Lower lobe of right lung (tissue), 2 donors: ENCODE measurements around the gene CCNT1. TPM values are rescaled to one million over a fixed set of nuclear protein-coding genes. Genes with fewer than 3 reads are reported as not detected.

Experiments
- ATAC-seq, 2 donors: fragments of 200-7000 bp; cut with Tn5 transposase; one replicate each; pipeline ENCODE4 v1.9.1; 2020 to 2022; ENCODE audit warnings: mild to moderate bottlenecking in 2 of 2, moderate library complexity in 2 of 2
- DNase-seq: peaks from one replicate; pipeline ENCODE4 v3.0.0-alpha.2; 2020
- H3K27ac ChIP-seq: fragments of 200-600 bp; one replicate; pipeline ENCODE4 v1.8.0; 2022
- H3K27me3 ChIP-seq: fragments of 200-600 bp; one replicate; pipeline ENCODE4 v1.8.0; 2022; ENCODE audit warnings: low read depth
- H3K36me3 ChIP-seq: fragments of 200-600 bp; one replicate; pipeline ENCODE4 v1.8.0; 2022; ENCODE audit warnings: mild to moderate bottlenecking
- H3K4me1 ChIP-seq: fragments of 200-600 bp; one replicate; pipeline ENCODE4 v1.8.0; 2022
- H3K4me3 ChIP-seq: fragments of 200-600 bp; one replicate; pipeline ENCODE4 v1.8.0; 2022; ENCODE audit warnings: mild to moderate bottlenecking
- H3K9me3 ChIP-seq: fragments of 200-600 bp; one replicate; pipeline ENCODE4 v1.8.0; 2022
- intact Hi-C: fragments of 100-400 bp; cut with DNase I; formaldehyde crosslinking; loops from one replicate; pipeline ENCODE4 v1.11.0; 2022
- total RNA-seq: library from RNA; stranded (reverse); fragmentation: NEBNext Ultra II Directional; extraction: Animal tissue kit (Norgen Biotek cat#: 25700); gene quantifications from one replicate; pipeline ENCODE4 v1.2.1, GENCODE V29; 2021
- TF ChIP-seq, protein P1 (sequence below): fragments of 200-600 bp; IDR thresholded peaks from one replicate; pipeline ENCODE4 v1.8.0; 2022; ENCODE audit warnings: antibody characterized with exemption, mild to moderate bottlenecking
- donor health status: DM: no; HTN: yes; CAD: no; lungs with severe emphysema.

The CCNT1 gene
- total RNA-seq, 1 donor from 2014 or later = 34.1 TPM

DNA sequence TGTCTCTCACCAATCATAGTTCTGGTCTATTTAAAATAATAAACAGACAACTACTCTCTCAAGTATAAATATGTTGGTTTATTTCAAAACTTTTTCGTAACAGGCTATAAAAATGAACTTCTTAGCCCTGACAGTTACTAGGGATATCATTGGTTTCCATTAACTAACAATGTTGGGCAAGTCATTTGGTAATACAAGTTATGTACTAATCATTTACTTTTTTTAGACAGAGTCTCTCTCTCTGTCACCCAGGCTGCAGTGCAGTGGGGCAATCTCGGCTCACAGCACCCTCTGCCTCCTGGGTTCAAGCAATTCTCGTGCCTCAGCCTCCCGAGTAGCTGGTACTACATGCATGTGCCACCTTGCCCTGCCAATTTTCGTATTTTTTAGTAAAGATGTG is 19.9 kb downstream of the CCNT1 start:
- intact Hi-C loops = no loop called here
- H3K9me3 ChIP-seq = no peaks in the 10 kb centered on the region
- H3K27ac ChIP-seq = no peak overlapping the region
- DNase-seq (no peak), ATAC-seq (no peak)
- peaks cover 94% of the 10 kb centered on the region for H3K36me3 ChIP-seq
- no peak overlapping the region for H3K4me3 ChIP-seq
- TF ChIP-seq, protein P1, sequence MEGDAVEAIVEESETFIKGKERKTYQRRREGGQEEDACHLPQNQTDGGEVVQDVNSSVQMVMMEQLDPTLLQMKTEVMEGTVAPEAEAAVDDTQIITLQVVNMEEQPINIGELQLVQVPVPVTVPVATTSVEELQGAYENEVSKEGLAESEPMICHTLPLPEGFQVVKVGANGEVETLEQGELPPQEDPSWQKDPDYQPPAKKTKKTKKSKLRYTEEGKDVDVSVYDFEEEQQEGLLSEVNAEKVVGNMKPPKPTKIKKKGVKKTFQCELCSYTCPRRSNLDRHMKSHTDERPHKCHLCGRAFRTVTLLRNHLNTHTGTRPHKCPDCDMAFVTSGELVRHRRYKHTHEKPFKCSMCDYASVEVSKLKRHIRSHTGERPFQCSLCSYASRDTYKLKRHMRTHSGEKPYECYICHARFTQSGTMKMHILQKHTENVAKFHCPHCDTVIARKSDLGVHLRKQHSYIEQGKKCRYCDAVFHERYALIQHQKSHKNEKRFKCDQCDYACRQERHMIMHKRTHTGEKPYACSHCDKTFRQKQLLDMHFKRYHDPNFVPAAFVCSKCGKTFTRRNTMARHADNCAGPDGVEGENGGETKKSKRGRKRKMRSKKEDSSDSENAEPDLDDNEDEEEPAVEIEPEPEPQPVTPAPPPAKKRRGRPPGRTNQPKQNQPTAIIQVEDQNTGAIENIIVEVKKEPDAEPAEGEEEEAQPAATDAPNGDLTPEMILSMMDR = no peak
- peaks cover 10% of the 10 kb centered on the region for H3K4me1 ChIP-seq
- H3K27me3 ChIP-seq = no peaks in the 10 kb centered on the region

GRCh38 chr12:48695859-48696258 is 20.6 kb downstream of the CCNT1 start:
- H3K27ac ChIP-seq = no peak overlapping the region
- intact Hi-C loops = no loop called here
- H3K36me3 ChIP-seq = peaks cover 94% of the 10 kb centered on the region
- peaks cover 15% of the 10 kb centered on the region for H3K4me1 ChIP-seq
- DNase-seq = no peak
- H3K4me3 ChIP-seq = no peak overlapping the region
- H3K9me3 ChIP-seq = no peaks in the 10 kb centered on the region
- TF ChIP-seq, protein P1 = no peak
- no peak for ATAC-seq
- no peaks in the 10 kb centered on the region for H3K27me3 ChIP-seq

DNA sequence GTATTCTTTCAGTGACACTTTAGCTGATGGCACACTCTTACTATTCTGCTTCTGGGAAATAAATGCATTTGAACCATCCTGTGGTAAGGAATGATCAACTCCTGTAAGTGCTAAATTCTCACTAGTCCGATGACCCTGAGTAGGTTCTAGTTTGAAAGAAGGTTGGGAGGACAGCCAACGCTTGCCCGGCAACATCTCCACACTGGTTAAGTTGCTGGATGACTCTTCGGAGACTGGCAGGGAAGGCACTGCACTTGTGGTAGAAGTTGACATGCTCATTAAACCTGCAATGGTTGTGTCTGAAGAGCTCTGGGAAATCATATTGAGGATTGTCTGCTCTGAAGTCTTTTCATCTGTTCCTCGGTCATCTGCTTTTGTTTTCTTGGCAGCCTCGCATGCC is 22.5 kb downstream of the CCNT1 start:
- peaks cover 22% of the 10 kb centered on the region for H3K4me1 ChIP-seq
- no peak for ATAC-seq
- no peaks in the 10 kb centered on the region for H3K9me3 ChIP-seq
- TF ChIP-seq, protein P1 = no peak
- H3K4me3 ChIP-seq = no peak overlapping the region
- intact Hi-C loops = no loop called here
- H3K36me3 ChIP-seq = peaks cover 85% of the 10 kb centered on the region
- DNase-seq = no peak
- no peak overlapping the region for H3K27ac ChIP-seq
- H3K27me3 ChIP-seq = no peaks in the 10 kb centered on the region

DNA sequence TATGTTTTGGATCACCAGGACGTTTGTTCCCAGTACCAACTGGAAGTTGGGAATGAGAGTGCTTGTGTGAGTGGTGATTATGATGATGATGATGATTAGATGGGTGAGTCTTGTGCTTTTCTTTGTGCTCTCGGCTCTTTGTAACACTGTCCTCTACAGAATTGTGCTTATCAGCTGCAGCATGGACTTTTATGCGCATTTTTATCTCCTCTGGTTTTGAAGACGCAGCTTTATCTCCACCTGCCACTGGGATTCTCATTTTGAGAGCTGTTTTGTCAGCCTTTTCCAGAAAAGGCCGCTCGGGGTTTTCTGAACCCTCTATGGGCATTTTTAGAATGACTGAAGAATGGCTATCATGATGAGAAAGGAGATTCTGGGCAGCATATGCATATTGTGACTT is 22.9 kb downstream of the CCNT1 start:
- TF ChIP-seq, protein P1 = no peak
- peaks cover 84% of the 10 kb centered on the region for H3K36me3 ChIP-seq
- H3K4me1 ChIP-seq = peaks cover 22% of the 10 kb centered on the region
- no peaks in the 10 kb centered on the region for H3K27me3 ChIP-seq
- H3K4me3 ChIP-seq = no peak overlapping the region
- DNase-seq (no peak), ATAC-seq (no peak)
- no peak overlapping the region for H3K27ac ChIP-seq
- intact Hi-C loops = no loop called here
- no peaks in the 10 kb centered on the region for H3K9me3 ChIP-seq

GRCh38 chr12:48691826-48692487 is 24.6 kb downstream of the CCNT1 start:
- H3K27ac ChIP-seq = no peak overlapping the region
- DNase-seq (no peak), ATAC-seq (peak in 1 of 2 donors; percentile 28)
- intact Hi-C loops = no loop called here
- TF ChIP-seq, protein P1 = no peak
- no peaks in the 10 kb centered on the region for H3K9me3 ChIP-seq
- peaks cover 22% of the 10 kb centered on the region for H3K4me1 ChIP-seq
- H3K36me3 ChIP-seq = peaks cover 72% of the 10 kb centered on the region
- H3K27me3 ChIP-seq = no peaks in the 10 kb centered on the region
- H3K4me3 ChIP-seq = no peak overlapping the region
